ENCODE results near the gene LONRF2. TPM values are rescaled to one million over a fixed set of nuclear protein-coding genes. Genes with fewer than 3 reads are reported as not detected.

LONRF2 gene
- total RNA-seq, 1 experiment from 2014 or later, result 1.6 TPM

DNA sequence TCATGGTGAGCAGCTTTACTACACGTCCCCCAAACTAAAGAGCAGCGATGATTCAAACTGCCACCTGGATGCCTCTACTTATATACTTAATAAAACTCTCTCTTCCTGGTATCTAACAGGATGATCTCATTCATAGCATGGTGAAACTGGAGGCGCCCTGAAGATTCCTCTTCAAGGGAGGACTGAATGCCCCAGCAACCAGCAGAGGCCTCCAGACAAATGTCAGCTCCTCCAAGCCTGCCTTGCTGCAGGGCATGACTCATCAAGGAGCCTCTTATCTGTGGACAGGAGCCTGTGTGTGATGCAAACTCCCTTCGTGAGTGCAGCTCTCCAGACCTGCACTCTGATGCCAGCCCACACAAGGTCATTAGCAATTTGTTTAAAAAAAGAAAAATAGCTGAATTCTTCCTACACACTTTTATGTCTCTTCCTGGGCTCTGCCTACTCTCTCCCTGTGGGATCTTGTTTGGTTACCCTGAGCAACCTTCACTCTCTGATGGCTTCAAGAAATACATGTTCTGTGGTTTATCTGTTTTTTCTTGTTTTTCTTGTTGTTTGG is 30.2 kb downstream of the LONRF2 start (continued):
- TF ChIP-seq, protein P1, sequence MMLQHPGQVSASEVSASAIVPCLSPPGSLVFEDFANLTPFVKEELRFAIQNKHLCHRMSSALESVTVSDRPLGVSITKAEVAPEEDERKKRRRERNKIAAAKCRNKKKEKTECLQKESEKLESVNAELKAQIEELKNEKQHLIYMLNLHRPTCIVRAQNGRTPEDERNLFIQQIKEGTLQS (IDR thresholded peaks at IDR 0.05), result peak; percentile 78
- TF ChIP-seq, protein P2, sequence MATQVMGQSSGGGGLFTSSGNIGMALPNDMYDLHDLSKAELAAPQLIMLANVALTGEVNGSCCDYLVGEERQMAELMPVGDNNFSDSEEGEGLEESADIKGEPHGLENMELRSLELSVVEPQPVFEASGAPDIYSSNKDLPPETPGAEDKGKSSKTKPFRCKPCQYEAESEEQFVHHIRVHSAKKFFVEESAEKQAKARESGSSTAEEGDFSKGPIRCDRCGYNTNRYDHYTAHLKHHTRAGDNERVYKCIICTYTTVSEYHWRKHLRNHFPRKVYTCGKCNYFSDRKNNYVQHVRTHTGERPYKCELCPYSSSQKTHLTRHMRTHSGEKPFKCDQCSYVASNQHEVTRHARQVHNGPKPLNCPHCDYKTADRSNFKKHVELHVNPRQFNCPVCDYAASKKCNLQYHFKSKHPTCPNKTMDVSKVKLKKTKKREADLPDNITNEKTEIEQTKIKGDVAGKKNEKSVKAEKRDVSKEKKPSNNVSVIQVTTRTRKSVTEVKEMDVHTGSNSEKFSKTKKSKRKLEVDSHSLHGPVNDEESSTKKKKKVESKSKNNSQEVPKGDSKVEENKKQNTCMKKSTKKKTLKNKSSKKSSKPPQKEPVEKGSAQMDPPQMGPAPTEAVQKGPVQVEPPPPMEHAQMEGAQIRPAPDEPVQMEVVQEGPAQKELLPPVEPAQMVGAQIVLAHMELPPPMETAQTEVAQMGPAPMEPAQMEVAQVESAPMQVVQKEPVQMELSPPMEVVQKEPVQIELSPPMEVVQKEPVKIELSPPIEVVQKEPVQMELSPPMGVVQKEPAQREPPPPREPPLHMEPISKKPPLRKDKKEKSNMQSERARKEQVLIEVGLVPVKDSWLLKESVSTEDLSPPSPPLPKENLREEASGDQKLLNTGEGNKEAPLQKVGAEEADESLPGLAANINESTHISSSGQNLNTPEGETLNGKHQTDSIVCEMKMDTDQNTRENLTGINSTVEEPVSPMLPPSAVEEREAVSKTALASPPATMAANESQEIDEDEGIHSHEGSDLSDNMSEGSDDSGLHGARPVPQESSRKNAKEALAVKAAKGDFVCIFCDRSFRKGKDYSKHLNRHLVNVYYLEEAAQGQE (IDR thresholded peaks at IDR 0.05; ENCODE audit: low read depth), result no peak
- TF ChIP-seq, protein P3, sequence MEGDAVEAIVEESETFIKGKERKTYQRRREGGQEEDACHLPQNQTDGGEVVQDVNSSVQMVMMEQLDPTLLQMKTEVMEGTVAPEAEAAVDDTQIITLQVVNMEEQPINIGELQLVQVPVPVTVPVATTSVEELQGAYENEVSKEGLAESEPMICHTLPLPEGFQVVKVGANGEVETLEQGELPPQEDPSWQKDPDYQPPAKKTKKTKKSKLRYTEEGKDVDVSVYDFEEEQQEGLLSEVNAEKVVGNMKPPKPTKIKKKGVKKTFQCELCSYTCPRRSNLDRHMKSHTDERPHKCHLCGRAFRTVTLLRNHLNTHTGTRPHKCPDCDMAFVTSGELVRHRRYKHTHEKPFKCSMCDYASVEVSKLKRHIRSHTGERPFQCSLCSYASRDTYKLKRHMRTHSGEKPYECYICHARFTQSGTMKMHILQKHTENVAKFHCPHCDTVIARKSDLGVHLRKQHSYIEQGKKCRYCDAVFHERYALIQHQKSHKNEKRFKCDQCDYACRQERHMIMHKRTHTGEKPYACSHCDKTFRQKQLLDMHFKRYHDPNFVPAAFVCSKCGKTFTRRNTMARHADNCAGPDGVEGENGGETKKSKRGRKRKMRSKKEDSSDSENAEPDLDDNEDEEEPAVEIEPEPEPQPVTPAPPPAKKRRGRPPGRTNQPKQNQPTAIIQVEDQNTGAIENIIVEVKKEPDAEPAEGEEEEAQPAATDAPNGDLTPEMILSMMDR (IDR thresholded peaks at IDR 0.05 in 2 of 3, conservative IDR thresholded peaks at IDR 0.05 in 1 of 3; ENCODE audit: borderline replicate concordance in 1 of 3, insufficient read depth in 1 of 3, low read depth in 2 of 3, low read length in 2 of 3), result no peak
- TF ChIP-seq EZH2phosphoT487 (IDR thresholded peaks at IDR 0.05; ENCODE audit: borderline replicate concordance) (no peak), EZH2 (IDR thresholded peaks at IDR 0.05) (no peak)
- TF ChIP-seq, protein P4, sequence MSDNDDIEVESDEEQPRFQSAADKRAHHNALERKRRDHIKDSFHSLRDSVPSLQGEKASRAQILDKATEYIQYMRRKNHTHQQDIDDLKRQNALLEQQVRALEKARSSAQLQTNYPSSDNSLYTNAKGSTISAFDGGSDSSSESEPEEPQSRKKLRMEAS (IDR thresholded peaks at IDR 0.05), result peak; percentile 48; the same call in 1 of the 2 replicates

Data from HCT116 (cell line).